ENCODE results near the gene BMPR1B. TPM values are rescaled to one million over a fixed set of nuclear protein-coding genes. Genes with fewer than 3 reads are reported as not detected.

Gene BMPR1B
- total RNA-seq, result 0.24 TPM

GRCh38 chr4:94757192-94758140 is at the start of gene BMPR1B:
Gene BMPR1B, plus strand, starts transcription at chr4:94757955. Its CDS starts 346,470 bp downstream, at chr4:95104425.
- ATAC-seq, result peak; percentile 39

GRCh38 chr4:94711635-94712034 is 46.1 kb upstream of the BMPR1B start:
- no peak for ATAC-seq

GRCh38 chr4:94714365-94715160 is 43.2 kb upstream of the BMPR1B start:
- ATAC-seq, result no peak

- no peak for ATAC-seq
Measured at GRCh38 chr4:94715726-94716125, 42.0 kb upstream of the BMPR1B start.

DNA sequence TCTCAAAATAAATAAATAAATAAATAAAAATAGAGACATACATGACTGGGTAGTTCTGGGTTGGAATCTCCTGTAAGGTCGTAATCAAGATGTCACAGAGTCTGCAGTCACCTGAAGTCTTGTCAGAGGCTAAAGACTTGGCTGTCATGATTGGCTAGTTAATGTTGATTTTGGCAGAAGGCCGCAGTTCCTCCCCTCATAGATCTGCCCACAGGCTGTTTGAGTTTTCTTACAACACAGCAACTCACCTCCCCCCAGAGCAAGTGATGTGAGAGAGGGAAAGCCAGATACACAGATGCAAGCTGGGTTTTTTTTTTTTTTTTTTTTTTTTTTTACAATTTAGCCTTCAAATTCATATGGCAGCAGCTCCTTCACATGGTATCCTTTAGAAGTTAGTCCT is 36.4 kb upstream of the BMPR1B start:
- ATAC-seq, result no peak

- no peak for ATAC-seq
Measured at GRCh38 chr4:94722270-94722669, 35.5 kb upstream of the BMPR1B start.

DNA sequence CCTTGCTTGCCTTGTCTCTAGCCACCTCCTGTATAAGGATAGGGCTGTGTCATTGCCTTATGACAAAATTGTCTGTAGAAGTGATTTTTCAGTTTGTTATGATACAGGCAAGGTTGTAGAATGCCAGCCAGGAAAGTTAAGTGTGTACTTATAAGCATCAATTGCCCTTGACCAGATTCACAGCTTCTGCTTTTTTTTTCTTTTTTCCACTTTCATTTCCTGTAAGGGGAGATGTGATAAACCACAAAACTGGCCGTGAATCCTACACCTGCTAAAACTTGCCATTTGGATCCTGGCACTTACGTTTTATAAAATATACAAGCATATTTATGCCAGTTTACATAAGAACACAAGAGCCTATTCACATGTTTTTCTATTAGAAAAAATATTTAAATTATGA is 35.0 kb upstream of the BMPR1B start:
- ATAC-seq, result no peak

DNA sequence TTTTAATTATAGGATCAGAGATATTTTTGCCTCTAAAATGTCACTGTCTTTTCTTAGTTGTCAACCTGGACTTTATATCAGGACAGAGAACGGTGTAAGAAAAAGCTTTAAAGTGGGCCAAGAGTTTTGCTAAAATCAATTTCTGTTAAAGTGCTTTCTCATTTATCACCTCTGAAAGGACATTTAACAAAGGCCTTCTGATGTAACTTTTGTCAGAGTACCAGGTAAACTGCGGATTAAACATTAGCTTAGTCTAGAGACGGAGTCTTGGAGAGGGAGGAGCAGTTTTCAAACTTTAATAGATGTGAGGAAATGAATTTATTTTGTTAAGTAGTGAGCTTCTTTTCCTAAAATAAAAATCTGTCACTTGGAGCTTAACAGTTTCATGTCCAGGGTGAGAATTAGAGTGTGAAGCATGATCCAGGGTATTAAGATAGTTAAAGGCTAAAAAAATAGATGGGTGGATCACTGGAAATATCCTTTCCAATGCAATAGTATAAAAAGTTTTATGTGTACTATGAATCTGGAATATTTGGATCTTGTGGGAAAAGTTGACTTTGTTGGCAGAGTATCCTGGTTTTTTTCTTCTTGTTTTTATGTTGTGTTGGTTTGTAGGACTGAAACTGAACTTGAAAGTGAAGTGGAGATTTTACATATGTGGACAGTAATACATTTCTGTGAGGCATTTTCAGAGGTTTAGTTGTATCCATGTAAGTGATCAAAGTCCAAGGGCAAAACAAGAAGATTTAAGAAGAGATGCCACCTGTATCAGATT is 33.6 kb upstream of the BMPR1B start:
- ATAC-seq, result no peak

DNA sequence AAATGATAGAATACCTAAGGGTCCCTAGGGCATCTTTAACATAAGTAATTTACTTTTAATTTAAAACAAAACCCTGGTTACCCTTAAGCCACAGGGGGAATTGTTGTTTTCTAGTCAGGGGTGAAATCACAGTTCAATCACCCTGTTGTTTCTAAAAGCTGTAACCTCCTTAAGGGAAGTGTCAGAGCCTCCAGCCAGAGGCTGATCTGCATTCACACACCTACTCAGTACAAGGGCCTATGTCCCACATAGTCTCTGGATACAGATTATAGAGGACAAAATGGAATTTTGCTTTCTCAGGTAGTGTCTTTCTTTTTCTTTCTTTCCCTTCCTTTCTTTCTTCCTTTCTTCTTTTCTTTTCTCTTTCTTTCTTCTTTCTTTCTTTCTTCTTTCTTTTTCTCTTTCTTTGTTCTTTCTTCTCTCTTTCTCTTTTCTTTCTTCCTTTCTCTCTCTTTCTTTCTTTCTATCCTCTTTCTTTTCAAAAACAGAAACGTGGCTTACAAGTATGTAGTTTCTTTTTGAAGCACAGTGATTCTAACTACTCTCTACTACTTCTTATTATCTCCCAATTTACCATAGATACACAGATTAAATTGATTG is 31.1 kb upstream of the BMPR1B start:
- ATAC-seq, result no peak

GRCh38 chr4:94728056-94728766 is 29.5 kb upstream of the BMPR1B start:
- ATAC-seq, result no peak

GRCh38 chr4:94732358-94732698 is 25.4 kb upstream of the BMPR1B start:
- no peak for ATAC-seq

DNA sequence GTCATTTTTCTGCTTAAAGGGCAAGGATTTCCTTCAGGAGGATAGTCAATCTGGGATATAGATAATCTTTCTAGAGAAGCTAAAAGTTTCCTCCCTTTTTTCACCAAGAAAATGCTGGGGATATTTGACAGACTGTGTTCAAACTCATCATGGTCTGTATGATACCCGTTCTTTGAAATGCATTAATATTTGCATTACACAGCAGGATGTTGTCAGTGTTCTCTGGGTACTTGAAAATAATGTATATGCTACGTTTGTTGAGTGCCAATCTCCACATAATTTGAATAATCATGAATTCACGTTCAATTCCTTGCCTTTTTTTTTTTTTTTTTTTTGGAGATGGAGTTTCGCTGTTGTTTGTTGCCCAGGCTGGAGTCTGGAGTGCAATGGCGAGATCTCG is 18.0 kb upstream of the BMPR1B start:
- ATAC-seq, result no peak

DNA sequence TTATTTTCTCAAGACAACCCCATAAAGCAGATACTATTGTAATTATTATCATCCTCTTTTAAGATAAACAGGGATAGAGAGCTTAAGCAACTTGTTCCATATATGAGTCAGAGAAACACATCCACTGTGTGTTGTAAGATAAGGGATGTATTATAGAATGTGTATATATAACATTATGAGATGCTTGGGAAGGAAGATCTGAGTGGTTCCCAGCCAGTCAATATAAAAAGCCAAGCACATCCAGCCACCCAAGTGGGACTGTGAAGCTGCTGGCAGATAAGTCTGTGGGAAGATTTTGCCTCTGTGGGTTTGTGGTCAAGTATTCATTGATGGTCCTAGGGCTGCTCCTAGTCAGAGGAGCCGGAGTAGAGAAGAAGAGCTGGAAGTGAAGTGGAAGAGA is 16.5 kb upstream of the BMPR1B start:
- ATAC-seq, result no peak

DNA sequence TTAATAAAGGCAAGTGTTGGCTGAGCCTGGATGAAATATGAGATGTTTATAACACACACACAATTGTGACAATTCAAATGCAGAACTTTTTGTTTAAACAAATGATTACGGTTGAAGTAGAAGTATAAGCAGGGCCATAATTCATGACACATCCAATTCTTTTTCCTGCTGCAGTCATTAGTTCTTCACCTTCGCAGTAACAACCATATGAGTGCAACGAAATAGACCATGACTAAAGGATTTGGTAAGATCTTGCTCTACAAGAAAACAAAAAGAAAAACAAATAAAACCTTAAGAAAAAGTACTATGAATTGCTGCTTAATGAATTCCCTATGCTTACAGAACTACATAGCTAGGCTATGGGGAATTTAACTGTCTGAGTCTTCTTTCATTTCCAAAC is 13.9 kb upstream of the BMPR1B start:
- ATAC-seq, result no peak

GRCh38 chr4:94744850-94745249 is 12.9 kb upstream of the BMPR1B start:
- ATAC-seq, result no peak

- no peak for ATAC-seq
Measured at GRCh38 chr4:94746746-94747145, 11.0 kb upstream of the BMPR1B start.

- peak; percentile 55 for ATAC-seq
Measured at GRCh38 chr4:94758141-94758699, 465 bp downstream of the BMPR1B start.

GRCh38 chr4:94758700-94759399 is 1.1 kb downstream of the BMPR1B start:
- no peak for ATAC-seq

GRCh38 chr4:94759767-94760211 is 2.0 kb downstream of the BMPR1B start:
- no peak for ATAC-seq

GRCh38 chr4:94762326-94762725 is 4.6 kb downstream of the BMPR1B start:
- ATAC-seq, result no peak

DNA sequence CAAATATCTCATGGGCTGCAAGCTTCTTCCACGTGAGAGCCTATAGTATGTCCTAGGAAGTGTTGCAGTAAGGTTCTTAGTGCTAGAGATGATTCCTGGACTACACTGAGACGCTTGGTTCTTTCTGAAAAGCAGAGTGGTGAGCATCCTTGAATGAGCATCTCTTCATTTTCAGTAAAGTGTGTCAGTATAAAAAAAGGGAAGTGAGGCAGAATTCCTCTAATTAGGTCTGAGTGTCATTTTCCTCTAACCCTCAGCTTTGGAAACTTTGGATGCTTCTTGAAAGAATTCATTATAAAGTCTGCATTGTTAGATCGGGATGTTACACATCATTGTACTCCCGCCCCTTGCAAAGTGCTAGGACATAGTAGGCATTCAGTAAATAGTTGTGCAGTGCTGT is 5.2 kb downstream of the BMPR1B start:
- no peak for ATAC-seq

Data from esophagus mucosa (tissue), 1 donor.